ENCODE data around the gene PDCD10.

Gene PDCD10

DNA sequence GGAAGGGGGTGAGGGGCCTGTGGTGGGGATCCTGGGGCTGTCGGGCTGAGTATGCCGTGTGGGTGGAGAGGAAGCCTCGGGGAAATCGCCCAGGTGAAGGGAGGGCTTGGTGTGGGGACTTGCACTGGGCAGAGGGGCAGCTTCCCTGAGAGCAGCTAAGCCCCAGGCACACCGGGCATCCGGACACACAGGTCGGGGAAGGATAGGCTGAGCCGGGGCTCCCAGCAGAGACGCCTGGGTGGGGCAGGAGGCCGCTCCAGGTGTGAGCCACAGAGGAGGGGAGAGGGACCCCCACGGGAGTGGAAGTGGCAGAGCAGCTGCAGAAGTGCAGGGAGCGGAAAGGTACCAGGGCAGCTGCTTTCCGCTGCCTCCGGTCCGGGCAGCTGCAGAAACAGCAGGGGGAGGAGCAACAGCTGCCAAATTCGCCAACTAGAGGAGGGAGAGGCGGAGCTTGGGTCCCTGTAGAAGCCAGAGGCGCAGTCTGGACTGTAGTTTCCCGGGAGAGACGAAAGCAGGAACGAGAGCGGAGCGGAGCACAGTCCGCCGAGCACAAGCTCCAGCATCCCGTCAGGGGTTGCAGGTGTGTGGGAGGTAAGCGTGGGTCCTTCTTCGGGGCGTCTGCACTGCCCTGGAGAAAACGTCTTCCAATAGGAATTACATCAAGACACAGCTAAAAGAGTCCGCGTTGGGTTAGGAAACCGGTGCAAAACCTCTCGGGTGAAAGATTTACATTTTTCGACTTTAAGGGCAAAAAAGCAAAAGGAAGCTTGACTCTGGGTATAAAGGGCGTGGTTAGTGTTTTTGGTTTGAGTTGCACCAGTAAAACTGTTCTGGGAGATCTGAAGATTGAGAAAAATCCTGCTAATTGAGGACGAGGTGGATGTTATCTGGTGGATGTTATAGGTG, 794 bp upstream of the PDCD10 start, which contains the start of gene SERPINI1:
Gene SERPINI1, plus strand, starts transcription at position 489 of the 906 bp plus-strand sequence. CDS start 53,408 bp downstream, outside the sequence.
- DNase-seq (ENCODE audit: low read depth, low spot score): peak; percentile 71

DNA sequence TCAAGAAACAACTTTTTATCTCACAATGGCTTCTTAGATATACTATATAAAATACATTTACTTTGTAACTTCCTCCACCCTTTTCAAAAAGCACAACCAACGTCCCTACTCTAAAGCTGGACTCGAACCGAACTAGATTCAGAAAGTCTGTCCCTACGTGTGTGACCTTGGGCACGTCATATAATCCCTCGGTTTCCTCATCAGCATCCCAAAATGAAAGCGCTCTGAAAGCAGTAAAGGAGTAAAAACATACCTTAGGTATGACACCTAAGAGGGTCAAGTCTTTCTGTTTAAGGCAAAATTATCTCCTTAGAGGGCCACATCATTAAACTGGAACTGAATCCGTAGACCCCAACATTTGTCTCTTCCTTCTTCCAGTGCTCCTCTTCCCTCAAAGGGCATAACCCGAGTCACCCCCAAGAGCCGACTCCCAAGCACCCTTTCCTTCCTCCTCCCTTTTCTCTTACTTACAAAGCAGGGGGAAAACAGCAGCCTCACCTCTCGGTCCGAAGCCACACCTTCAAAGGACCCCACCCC, 663 bp downstream of the PDCD10 start:
- no peak for DNase-seq (ENCODE audit: low read depth, low spot score)

DNA sequence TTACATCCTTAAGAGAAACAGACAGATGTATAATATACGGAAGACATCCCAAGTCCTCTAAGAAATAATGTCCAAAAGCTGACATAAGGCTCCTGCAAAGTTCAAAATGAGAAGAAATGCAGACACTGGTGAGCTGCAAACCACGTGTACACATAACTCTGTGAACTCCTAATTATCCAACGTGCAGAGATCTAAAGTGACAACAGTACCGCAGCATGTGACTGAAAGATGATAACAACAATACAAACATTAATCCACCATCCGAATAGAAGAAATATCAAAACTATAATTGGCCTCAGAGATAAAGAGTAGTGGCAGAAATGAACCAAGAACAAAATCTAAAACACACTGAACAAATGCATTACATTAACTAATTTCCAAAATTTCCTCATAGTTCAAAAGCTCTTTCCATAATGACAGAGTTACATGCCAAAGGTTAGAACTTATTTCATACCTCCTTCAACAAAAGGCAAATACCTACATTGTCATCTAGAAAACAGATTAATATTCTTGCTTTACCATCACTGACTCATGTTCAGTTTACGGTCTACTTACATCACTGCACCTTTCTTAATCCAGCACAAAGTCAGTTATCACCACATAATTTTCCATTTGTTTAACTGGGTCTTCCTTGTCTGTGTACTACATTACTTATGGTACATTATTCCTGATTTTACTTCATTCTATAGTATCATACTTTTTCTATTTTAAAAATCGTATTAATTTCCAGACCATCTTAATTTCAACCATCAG, 2.2 kb downstream of the PDCD10 start:
- no peak for DNase-seq (ENCODE audit: low read depth, low spot score)

DNA sequence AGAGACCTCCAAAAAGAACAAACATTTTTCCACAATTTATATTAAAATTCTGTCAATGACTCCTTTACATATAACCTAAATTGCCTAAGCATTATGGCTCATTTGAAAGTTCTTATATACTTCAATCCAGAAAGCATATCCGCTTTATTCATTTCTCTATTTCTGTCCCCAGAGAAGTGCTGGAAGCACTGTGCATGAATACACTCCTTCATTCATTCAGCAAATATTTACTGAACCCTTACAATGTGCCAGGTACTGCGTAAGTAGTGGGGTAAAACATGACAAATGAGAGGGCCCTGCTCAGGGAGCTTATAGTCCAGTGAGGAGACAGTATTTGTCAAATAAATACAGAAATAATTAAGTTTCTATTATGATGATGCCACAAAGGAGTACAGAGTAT, 3.3 kb downstream of the PDCD10 start:
- no peak for DNase-seq (ENCODE audit: low read depth, low spot score)

DNA sequence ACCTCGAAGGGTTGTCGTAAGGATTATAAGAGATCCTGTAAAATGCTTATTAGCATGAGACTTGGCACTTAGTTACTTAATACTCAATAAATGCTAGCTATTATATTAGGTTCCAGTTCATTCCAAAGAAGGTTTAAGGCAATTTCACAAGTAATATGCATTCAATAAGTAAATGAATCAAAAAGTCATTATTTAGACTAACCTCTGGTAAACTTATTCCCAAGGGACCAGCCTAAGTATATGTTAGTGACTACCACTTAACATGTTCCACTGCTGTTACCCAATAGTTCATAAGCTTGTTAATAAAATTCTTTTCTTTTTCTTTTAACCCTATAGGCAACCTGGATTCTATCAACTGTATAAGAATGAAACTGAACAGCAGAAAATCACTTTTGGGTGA, 5.1 kb downstream of the PDCD10 start:
- no peak for DNase-seq (ENCODE audit: low read depth, low spot score)

DNA sequence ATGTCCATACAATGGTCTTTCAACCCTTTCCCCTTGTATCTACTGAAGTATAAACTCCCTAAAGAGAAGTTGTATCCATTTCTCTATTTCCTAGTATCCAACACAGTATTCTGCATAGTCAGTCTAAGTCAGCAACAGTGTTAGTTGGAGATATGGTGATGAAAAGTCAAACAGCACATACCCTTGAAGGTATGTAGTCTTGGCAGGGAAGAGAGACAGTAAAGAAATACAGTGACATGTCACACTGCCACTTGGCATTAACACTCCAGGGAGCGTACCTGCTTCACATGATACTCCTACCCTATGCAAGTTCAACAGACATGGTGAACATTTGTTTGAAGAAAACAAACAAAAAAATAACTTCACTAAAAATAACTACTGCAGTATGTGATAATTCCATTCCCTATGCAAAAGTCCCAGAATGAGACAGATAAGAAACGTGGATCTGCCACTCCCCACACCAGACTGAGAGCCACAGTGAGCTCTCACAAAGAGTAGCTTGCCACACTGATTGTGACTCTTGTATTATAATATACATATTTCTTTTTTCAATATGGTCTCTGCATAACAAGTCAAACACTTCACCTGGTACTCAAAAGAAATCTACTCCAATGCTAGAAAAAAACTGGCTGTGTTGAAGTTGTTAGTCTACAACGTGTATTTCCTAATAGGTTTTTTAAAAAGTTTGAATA, 5.9 kb downstream of the PDCD10 start:
- DNase-seq (ENCODE audit: low read depth, low spot score): no peak

DNA sequence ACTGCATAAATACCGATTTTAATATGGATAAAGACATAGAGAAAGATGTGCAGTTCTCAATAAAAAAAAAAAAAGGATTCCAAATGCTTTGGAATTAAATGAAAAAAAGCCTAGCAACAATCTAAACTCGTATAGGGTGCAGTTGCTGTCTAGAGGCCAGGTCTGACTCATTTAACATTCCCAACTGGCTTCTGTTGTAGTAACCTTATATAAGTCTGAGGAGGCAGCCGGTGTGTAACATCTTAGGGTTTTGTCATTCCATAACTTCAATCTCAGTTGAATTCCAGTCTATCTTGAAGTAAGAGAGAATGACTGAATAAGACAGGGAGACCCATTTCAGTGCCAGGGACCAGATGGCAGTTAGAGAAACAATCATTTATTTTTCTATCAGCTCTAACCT, 6.5 kb downstream of the PDCD10 start:
- DNase-seq (ENCODE audit: low read depth, low spot score): no peak

DNA sequence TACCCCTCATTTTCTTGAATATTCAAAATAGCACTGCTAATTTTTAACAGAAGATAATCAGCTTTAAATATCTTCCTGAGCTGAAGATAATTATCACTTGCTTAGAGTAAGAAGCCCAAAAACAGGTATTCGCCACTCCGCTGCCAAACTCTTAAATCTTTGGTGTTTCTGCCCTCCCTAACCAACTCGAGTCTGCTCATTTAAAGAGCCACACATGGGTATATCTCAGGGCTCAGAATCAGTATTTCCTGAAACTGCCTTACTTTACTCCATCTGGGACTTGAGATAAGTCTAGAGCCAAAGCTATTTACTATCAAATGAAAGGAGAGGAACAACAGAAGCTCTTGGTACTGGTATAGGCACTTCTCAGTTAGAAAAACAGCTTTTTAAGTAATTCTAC, 10.8 kb downstream of the PDCD10 start:
- DNase-seq (ENCODE audit: low read depth, low spot score): no peak

DNA sequence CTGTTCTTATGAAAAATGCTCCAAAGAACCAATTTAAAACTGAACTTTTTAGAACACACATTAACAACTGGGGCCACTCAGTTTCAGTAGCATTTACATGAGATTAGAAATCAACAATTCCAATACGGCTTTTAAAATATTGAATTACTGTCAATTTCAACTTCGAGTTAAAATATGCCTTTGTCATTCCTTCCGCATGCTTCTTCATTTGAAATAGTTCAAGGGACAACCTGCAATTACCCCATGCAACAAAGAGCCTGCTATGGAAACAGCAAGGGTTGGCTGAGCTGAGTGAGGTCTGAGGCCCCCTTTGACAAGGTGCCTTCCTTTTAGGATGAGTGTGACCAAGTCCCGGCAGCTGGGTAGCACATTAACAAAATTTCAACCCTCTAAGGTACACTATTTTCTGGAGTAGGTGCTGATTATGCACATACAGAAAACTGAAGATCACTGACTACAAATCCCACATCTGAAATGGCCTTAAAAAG, 11.6 kb downstream of the PDCD10 start:
- no peak for DNase-seq (ENCODE audit: low read depth, low spot score)

DNA sequence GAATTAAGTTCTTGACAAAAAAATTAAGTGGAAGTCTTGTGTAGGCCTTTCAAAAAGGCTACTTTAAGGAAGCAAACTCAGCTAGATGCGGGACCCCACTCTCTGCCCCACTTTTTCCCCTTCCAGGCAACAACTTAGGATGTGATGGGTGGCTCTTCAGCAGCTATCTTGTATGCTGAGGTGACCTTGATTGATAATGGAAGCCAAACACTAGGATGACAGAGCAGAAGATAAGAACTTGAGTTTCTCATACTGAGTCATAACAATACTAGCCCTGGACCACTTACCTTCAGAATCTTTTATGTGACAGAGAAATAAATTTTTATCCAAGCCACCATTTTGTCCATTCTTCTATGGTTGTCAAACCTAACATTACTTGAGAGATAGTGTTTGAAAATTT, 16.1 kb downstream of the PDCD10 start:
- no peak for DNase-seq (ENCODE audit: low read depth, low spot score)

DNA sequence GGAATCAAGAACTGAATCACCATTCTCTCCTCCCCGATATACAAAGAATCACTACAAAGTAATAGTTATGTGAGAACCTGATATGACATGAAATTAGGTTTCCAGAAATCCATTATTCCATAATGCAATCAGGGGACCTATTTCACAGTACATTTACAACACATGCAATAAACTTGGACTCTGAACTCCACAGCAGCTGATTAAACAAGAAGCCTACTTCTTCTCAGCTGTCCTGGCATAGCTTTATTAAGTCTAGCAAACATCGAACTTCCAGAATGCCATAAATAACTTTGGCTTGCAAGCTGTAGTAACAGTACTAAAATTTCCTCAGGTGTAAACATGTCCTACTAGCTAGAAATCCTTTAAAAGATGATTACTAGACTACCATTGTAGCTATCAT, 17.8 kb downstream of the PDCD10 start:
- no peak for DNase-seq (ENCODE audit: low read depth, low spot score)

DNA sequence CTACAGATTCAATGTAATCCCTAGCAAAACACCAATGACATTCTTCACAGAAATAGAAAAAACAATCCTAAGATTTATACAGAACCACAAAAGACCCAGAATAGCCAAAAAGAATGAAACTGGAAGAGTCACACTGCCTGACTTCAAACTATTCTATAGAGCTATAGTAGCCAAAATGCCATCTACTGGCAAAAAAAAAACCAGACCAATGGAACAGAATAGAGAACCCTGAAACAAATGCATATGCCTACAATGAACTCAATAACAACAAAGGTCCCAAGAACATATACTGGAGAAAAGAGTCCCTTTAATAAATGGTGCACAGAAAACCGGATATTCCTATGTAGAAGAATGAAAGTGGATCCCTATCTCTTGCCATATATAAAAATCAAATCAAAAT, 19.8 kb downstream of the PDCD10 start:
- DNase-seq (ENCODE audit: low read depth, low spot score): no peak

DNA sequence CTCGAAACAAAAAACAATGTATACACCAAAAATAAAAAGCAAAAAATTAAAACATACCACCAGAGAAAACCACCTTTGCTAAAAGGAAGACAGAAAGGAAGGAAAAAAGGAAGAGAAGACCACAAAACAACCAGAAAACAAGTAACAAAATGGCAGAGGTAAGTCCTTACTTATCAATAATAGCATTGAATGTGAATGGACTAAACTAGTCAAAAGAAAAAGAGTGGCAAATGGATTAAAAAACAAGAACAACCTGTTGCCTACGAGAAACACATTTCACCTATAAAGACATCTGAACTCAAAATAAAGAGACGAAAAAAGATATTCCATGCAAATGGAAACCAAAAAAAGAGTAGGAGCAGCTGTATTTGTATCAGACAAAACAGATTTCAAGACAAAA, 22.2 kb downstream of the PDCD10 start:
- DNase-seq (ENCODE audit: low read depth, low spot score): no peak

DNA sequence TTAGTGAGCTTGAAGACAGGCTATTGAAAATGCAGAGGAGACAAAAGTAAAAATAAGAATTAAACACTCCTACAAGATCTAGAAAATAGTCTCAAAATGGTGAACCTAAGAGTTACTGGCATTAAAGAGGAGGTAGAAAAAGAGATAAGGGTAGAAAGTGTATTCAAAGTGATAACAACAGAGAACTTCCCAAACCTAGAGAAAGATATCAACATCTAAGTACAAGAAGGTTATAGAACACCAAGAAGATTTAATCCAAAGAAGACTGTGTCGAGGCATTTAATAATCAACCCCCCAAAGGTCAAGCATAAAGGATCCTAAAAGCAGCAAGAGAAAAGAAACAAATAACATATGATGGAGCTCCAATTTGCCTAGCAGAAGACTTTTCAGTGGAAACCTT, 23.3 kb downstream of the PDCD10 start:
- DNase-seq (ENCODE audit: low read depth, low spot score): no peak

DNA sequence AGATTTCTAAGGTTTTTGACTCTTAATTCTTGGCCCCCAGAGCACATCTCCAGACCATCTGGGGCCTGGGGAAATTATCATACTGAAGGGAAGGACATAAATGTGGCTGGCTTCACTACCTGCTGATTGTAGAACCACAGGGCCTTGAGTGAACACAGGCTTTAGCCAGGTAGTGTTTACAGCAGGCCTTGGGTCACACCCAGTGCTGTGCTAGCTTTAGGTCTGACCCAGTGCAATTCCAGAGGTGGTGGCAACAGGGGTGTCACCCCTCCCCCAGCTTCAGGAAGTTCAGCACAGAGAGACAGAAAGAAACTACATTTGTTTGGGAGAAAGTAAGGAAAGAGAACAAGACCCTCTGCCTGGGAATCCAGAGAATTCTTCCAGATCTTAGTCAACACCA, 24.1 kb downstream of the PDCD10 start:
- no peak for DNase-seq (ENCODE audit: low read depth, low spot score)

DNA sequence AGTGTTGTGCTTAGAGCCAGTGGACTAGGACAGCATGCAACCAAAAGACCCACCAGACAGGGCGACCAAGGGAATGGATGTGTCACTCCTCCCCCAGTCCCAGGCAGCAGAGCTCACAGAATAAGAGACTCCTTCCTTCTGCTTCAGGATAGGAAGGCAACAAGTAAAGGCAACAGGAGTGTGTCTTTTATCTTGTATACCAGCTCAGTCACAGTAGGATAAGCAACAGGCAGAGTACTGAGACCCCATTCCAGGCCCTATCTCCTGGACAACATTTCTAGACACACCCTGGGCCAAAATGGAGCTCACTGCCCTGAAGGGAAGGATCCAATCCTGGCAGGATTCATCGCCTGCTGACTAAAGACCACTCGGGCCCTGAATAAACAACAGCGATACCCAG, 25.0 kb downstream of the PDCD10 start:
- no peak for DNase-seq (ENCODE audit: low read depth, low spot score)

DNA sequence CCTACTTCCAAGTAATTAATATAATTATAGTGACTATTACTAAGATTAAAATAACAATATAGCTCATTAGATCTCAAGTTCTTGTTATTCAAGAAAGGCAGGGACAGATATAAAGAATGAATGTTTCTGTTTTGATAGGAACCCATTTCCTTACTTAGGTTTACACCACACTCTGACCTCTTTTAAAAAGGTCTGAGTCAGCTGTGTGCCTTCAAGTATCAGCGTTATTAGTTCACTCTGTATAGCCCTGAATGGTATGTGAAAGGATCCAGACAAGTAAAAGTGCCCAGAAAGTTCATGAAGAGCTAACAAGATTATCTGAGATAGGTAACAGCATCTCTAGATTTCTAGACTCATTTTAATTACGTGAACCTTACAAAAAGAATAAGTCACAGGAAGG, 28.9 kb downstream of the PDCD10 start:
- no peak for DNase-seq (ENCODE audit: low read depth, low spot score)

DNA sequence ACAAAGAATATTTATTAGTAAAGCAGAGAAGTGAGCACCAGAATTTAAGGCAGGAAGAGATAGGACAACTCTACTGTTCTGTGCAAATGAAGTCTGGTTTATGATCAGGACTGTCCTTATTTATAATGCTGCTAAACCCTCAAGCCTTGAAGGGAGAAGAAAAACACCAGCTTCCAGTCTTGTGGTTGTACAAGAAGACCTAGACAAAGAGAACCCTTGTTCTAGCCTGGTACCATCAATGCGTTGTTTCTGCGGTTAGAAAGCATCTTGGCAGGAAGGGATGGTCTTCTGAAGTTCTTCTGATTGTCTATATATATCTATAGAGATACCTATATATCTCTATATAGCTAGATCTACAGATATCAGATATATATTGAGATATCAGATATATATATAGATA, 33.8 kb downstream of the PDCD10 start:
- no peak for DNase-seq (ENCODE audit: low read depth, low spot score)

DNA sequence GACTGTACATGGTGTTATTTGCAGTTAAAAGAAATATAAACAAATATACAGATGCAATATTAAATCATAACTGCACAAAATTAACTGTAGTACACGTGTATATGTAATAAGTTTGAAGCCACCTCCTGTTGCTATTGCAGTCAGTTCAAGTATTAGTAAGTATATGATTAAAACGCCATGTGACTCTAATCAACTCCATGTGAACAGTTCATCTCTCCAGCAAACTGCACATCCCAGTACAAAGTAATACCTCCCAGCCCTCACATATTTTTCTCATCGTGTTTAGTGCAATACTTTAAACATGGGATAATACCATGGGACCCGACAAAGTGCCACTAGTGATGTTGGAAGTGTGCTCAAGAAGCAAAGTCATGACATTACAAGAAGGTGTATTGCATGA, 34.6 kb downstream of the PDCD10 start:
- no peak for DNase-seq (ENCODE audit: low read depth, low spot score)

DNA sequence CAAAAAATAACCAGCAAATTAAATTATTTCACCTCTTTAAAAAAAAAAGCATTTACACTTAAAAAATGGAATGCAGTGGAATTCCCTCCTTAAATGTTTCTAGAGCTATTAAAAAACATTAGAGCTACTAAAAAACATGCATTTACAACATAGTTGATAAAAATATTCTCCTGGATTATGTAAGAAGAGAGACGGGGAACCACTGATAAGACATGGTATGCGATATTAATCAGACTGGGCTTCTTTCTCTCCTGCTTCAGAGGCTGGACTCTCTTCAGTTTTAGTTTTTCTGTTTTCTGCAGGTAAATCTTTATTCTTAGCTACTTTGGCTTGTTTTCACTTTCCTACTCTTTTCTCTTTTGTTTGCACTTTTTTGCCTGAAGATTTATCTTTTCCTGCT, 40.6 kb downstream of the PDCD10 start:
- no peak for DNase-seq (ENCODE audit: low read depth, low spot score)

DNA sequence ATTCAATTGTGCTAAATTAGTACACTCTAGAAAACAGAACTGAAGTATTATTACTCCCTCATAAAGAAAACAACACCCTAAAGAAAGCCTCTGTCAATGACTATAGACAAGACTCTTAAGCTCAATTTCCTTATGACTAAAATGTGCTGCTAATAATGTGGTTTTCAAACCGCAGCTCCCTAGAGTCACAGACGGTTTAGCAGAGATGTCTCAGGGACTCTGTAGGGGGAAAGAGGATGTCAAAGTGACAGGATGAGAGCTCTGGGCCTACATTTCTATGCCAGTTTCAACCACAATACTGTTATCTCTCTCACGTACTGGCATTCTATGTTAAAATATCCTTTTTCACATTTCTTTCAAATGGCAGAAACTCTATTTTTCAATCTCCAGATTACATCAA, 43.3 kb downstream of the PDCD10 start:
- DNase-seq (ENCODE audit: low read depth, low spot score): no peak

Measured in brain pericyte (primary cell).